Ovary (tissue), 9 donors: ENCODE results near the gene RGS10. TPM values are rescaled to one million over a fixed set of nuclear protein-coding genes. Genes with fewer than 3 reads are reported as not detected.

ENCODE experiments used
- DNase-seq, 5 donors: peaks; one replicate each; pipeline ENCODE4 v3.0.0-alpha.2; 2019 to 2020
- H3K27ac ChIP-seq, 2 donors: fragments of 200-600 bp; one replicate each; pipeline versions ENCODE4 v1.5.1 to v1.8.0; 2019 to 2022
- H3K27me3 ChIP-seq: fragments of 200-600 bp; one replicate; pipeline ENCODE4 v1.8.0; 2022
- H3K36me3 ChIP-seq: fragments of 200-600 bp; sonication (generic); one replicate; pipeline ENCODE4 v1.5.1; 2019
- H3K4me1 ChIP-seq: one replicate; pipeline ENCODE4 v1.8.1; 2013; ENCODE audit warnings: mild to moderate bottlenecking, moderate library complexity; ENCODE audit not compliant: insufficient read depth
- H3K4me3 ChIP-seq: fragments of 200-600 bp; sonication (generic); one replicate; pipeline ENCODE4 v1.5.1; 2017
- H3K9me3 ChIP-seq, 2 donors: fragments of 200-600 bp in 1 of 2; sonication (generic) in 1 of 2; one replicate each; pipeline versions ENCODE4 v1.5.1 to v1.8.1; 2013 to 2019; ENCODE audit warnings: mild to moderate bottlenecking in 1 of 2, moderate library complexity in 1 of 2
- EP300 ChIP-seq: sonication (generic); formaldehyde crosslinking; IDR thresholded peaks from one replicate; pipeline ENCODE4 v1.6.1; 2017; ENCODE audit warnings: antibody characterized with exemption
- POLR2A ChIP-seq: fragments of 450-650 bp; IDR thresholded peaks from one replicate; pipeline ENCODE4 v1.6.1; 2017; ENCODE audit warnings: antibody characterized with exemption, mild to moderate bottlenecking, moderate library complexity
- WGBS, 3 donors: extraction: QIAGEN DNeasy Blood & Tissue Kit in 1 of 3; methylation state at CpG; one replicate each; pipeline versions ENCODE4 v1.1.5 to v1.1.7; 2013 to 2017; 5-methylcytosine and 5-hydroxymethylcytosine counted together
- intact Hi-C, 4 donors: fragments of 100-400 bp; cut with DNase I; formaldehyde crosslinking; loops; one replicate each; pipeline versions ENCODE4 v1.11.0 to v1.15.1; 2022 to 2023
- polyA plus RNA-seq, 2 donors: library from polyadenylated mRNA; stranded (reverse); fragments of 200-250 nt in 1 of 2; fragments of 350-450 nt in 1 of 2; fragmentation: Illumina TruSeq in 1 of 2; extraction: RNeasy Lipid Tissue Mini Kit (QIAGEN cat#74804) in 1 of 2; gene quantifications; one replicate each; pipeline ENCODE4 v1.2.3, GENCODE V29; 2013 to 2014
- total RNA-seq, 7 donors: library from RNA; depleted of rRNA in 2 of 7; stranded (reverse); fragments of >200 nt in 2 of 7; fragmentation: NEBNext Ultra II Directional in 3 of 7; extraction: Animal tissue kit (Norgen Biotek cat#: 25700) in 3 of 7; gene quantifications; one replicate each; pipeline versions ENCODE4 v1.1.0 to v1.2.4, GENCODE V29; 2016 to 2023
- TF ChIP-seq, protein P1 (sequence below), 3 donors: fragments of 450-650 bp in 2 of 3; fragments of 200-600 bp in 1 of 3; IDR thresholded peaks; one replicate each; pipeline versions ENCODE4 v1.5.1 to v1.8.0; 2016 to 2022; ENCODE audit warnings: antibody characterized with exemption in 3 of 3, mild to moderate bottlenecking in 1 of 3
- donor health status: DM: no; HTN: no; CAD: no; lungs with moderate emphysema.
- donor health status: DM: no; HTN: no; CAD: no.
- donor health status: Bipolar disorder and iron deficiency.
- donor health status: DM: yes; HTN: yes; CAD: no.
- donor health status: DM: no; HTN: no; CAD: no.
- donor health status: DM: yes; HTN: yes; CAD: no.

Gene RGS10
- total and polyA plus RNA-seq, 9 donors: 7.6 to 63.3 (median 20.4) TPM

DNA sequence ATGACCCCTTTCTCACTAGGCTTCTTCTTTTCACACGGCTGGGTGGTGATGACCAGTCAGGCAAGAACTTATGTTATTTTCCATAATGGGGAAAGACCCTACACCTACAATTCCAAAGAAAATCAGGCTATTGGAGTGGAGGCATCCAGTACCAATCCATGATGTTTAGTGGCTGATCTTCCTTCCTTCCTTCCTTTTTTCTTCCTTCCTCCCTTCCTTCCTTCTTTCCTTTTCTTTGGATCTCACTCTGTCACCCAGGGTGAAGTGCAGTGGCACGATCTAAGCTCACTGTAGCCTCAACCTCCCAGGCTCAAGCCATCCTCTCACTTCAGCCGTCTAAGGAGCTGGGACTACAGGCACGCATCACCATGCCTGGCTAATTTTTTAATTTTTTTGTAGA lies 2.5 kb downstream of the RGS10 start:
- no peaks in the 10 kb centered on the region for H3K36me3 ChIP-seq
- H3K27me3 ChIP-seq: no peaks in the 10 kb centered on the region
- peaks cover 5% of the 10 kb centered on the region for H3K4me1 ChIP-seq
- H3K9me3 ChIP-seq: no peaks in the 10 kb centered on the region
- H3K27ac ChIP-seq: no peak overlapping the region
- H3K4me3 ChIP-seq: no peak overlapping the region
- DNase-seq: no peak
- intact Hi-C loops: no loop called here
- 89 to 96% (median 92%) methylated on average over 4 of the region's 4 CpGs for WGBS, 3 donors
- no peak for TF ChIP-seq POLR2A
- TF ChIP-seq EP300: no peak
- TF ChIP-seq, protein P1, sequence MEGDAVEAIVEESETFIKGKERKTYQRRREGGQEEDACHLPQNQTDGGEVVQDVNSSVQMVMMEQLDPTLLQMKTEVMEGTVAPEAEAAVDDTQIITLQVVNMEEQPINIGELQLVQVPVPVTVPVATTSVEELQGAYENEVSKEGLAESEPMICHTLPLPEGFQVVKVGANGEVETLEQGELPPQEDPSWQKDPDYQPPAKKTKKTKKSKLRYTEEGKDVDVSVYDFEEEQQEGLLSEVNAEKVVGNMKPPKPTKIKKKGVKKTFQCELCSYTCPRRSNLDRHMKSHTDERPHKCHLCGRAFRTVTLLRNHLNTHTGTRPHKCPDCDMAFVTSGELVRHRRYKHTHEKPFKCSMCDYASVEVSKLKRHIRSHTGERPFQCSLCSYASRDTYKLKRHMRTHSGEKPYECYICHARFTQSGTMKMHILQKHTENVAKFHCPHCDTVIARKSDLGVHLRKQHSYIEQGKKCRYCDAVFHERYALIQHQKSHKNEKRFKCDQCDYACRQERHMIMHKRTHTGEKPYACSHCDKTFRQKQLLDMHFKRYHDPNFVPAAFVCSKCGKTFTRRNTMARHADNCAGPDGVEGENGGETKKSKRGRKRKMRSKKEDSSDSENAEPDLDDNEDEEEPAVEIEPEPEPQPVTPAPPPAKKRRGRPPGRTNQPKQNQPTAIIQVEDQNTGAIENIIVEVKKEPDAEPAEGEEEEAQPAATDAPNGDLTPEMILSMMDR (IDR thresholded peaks at IDR 0.05): no peak

DNA sequence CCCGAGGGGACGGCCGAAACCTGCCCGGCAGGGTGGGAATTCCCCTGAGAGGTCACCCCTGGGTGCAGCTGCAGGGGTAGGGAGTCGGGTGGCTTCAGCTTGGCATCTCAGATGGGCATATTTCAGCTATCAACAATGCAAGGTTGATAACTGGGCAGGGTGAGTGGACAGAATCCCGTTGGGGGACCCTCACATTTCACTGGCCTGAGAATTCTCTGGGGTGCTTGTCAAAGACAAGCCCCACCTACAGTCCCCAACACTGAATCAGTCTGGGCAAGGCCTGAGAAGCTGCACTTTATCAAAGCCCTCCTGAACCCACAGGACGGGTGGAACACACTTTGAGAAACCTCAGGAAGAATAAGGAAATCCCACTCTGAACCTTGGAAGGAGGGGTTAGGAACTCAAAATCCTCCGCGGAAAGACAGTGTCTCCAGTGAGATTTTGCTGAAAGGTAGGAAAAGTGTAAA lies 3.1 kb downstream of the RGS10 start:
- TF ChIP-seq POLR2A (no peak), EP300 (no peak)
- TF ChIP-seq, protein P1 (IDR thresholded peaks at IDR 0.05): no peak
- H3K27me3 ChIP-seq: no peaks in the 10 kb centered on the region
- intact Hi-C loops: no loop called here
- no peaks in the 10 kb centered on the region for H3K36me3 ChIP-seq
- DNase-seq: no peak
- H3K4me1 ChIP-seq: peaks cover 5% of the 10 kb centered on the region
- no peak overlapping the region for H3K27ac ChIP-seq
- H3K9me3 ChIP-seq: no peaks in the 10 kb centered on the region
- WGBS, 3 donors: 80 to 82% (median 80%) methylated on average over 9 of the region's 9 CpGs
- H3K4me3 ChIP-seq: no peak overlapping the region

DNA sequence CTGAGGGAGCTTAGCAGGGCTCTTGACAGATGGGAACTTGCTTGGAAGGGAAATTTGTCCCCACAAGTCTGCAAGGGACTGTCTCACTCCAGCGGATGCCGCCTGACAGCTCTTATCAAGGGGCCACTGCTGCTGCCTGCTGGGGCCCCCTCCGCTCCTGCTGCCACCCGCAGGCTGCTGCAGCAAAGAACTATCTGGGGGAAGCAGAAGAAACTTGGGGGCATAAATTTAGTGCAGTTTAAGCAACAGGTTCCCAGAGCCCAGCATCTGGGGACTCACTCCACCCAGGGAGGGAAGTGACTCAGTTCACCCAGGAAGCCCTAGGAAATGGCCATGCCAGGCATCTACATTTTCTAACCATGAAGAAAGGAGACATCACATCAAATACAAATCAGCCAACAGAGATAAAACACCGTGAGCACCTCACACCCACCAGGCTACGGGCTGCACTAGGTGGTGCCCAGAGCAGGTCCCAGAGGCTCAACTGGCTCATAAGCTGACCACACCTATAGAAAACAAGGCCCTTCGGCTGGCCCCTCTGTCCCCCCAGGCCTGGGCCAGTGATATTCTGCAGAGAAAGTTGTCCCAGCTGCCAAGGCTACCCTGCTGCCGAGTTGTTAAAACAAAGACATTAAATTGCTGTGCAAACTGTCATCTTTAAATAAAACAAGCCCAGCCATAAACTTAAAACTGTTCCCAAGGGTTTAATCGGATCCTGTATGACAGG lies 3.7 kb downstream of the RGS10 start:
- DNase-seq: no peak
- 69 to 76% (median 73%) methylated on average over 9 of the region's 9 CpGs for WGBS, 3 donors

DNA sequence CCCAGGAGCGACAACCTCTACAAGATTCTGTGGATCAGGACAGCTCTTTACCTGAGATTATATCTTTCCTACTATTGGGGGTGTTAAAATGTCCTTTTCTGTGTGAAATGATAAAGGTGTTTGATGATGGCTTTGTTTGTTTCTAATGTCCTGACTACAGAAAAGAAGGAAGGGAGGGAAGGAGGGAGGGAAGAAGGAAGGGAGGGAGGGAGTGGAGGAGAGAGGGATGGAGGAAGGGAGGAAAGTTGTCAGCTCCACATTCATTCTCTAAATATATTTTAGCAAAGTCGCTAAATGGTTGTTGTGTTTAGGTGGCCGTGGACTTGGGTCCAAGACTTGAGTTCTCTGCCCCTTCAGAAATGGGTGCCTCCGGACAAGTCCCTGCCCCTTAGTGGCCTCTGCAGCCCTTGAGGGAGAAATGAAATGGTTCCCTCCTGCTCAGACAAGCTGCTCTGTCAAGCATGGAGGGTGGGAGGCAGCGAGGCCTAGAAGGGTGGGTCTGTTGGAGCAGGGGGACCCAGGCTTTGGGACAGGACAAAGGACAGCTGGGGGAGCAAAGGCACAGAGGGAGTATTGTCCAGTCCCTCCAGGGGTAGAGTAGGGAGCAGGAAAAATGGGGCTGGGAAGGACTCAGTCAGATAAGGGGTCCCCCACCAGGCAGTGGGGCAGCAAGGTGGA lies 4.4 kb downstream of the RGS10 start:
- H3K4me1 ChIP-seq: peaks cover 5% of the 10 kb centered on the region

More for the DNA sequence above, 3.7 kb downstream of the RGS10 start:
- Histone ChIP-seq H3K27me3 (no peaks in the 10 kb centered on the region), H3K4me1 (peaks cover 5% of the 10 kb centered on the region), H3K36me3 (no peaks in the 10 kb centered on the region), H3K27ac (no peak overlapping the region), H3K4me3 (no peak overlapping the region), H3K9me3 (no peaks in the 10 kb centered on the region)
- no peak for TF ChIP-seq EP300
- TF ChIP-seq POLR2A: no peak
- TF ChIP-seq, protein P1 (IDR thresholded peaks at IDR 0.05): no peak
- intact Hi-C loops: no loop called here

More for the DNA sequence above, 4.4 kb downstream of the RGS10 start:
- TF ChIP-seq, protein P1 (IDR thresholded peaks at IDR 0.05): no peak
- TF ChIP-seq POLR2A (no peak), EP300 (no peak)
- H3K36me3 ChIP-seq: no peaks in the 10 kb centered on the region
- H3K9me3 ChIP-seq: no peaks in the 10 kb centered on the region
- 76 to 83% (median 80%) methylated on average over 5 of the region's 5 CpGs for WGBS, 3 donors
- H3K27ac ChIP-seq: no peak overlapping the region
- intact Hi-C loops: no loop called here
- no peaks in the 10 kb centered on the region for H3K27me3 ChIP-seq
- H3K4me3 ChIP-seq: no peak overlapping the region
- no peak for DNase-seq
